HG02840 (cell line): ENCODE measurements around the gene TBC1D22A.

Source experiments
- ATAC-seq: cut with Tn5 transposase; IDR thresholded peaks from one replicate; pipeline ENCODE4 v1.9.1; 2021; ENCODE audit warnings: mild to moderate bottlenecking, moderate library complexity, moderate number of reproducible peaks; ENCODE audit not compliant: unreplicated experiment, low FRiP score

TBC1D22A gene

GRCh38 chr22:47076758-47077157 is 314.3 kb downstream of the TBC1D22A start:
- ATAC-seq = no peak

DNA sequence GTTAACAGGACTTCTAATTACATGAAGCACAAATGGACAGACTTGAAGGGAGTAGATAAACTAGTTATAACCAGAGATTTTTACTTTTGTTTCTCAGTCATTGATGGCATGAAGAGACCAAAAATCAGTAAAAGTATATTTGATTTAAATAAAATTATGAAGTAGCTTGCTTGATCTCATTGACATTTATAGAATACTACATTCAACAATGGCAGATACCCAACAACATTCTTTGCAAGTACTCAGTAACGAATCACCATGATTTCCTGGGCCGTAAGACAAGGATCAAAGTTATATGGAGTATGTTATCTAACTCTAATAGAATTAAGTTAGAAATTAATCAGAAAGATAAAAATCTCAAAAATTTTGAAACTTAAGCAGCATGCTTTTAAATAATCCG is 317.6 kb downstream of the TBC1D22A start:
- ATAC-seq = no peak

DNA sequence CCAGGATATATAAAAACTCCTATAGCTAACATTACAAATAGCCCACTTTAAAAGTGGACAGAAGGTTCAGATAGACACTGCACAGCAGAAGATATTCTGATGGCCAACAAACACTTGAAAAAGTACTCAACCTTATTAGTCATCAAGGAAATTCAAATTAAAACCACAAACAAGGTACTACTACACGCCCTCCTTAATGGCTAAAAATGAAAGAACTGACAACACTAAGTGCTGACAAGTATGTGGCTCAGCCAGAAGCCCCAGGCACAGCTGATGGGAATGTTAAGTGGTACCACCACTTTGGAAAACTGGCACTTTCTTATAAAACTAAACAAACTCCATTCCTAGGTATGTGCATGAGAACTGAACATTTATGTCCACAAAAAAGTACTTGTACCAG is 320.1 kb downstream of the TBC1D22A start:
- ATAC-seq = no peak

DNA sequence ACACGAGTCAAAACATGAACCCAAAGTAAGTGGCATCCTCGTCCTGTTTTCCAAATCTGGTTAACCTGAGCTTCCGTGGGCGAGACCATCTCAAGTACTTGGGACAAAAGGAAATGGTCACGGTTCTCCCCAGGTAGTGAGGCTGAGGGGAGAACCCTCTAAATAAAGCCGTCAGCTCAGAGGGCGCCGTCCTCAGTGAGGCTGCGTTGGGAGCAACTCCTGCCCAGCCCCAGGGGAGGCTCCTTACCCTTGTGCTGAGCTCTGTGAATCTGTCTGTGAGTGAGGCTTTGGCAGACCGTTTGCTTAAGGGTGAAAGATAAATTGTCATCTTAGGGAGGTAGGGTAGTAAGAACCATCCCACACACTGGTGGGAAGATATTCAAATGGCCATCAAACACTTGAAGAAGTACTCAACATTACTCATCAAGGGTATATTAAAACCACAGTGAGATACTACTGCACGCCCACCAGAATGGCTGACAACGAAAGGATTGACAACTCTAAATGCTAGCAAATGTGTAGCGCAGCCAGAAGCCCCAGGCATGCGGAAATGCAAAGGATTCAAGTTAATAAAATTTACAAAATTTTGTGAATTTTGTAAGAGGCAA is 321.0 kb downstream of the TBC1D22A start:
- ATAC-seq = no peak

DNA sequence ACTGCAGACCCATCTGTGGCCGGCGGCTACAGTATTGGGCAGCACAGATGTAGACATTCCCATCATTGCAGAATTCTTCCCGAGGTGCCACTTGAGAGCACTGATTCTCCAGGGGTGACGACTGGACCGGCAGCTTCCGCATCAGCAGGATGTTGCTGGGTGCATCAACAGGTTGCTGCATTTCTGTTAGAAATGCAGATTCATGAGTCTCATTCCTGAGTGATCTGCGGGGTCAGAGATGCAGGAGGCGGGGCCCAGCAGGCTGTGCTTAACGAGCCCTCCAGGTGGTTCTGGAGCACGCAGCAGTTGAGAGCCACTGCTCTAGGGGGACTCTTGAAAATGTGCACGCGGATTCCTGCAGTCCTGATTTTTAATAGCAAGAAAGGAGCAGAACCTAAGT is 321.8 kb downstream of the TBC1D22A start:
- no peak for ATAC-seq

DNA sequence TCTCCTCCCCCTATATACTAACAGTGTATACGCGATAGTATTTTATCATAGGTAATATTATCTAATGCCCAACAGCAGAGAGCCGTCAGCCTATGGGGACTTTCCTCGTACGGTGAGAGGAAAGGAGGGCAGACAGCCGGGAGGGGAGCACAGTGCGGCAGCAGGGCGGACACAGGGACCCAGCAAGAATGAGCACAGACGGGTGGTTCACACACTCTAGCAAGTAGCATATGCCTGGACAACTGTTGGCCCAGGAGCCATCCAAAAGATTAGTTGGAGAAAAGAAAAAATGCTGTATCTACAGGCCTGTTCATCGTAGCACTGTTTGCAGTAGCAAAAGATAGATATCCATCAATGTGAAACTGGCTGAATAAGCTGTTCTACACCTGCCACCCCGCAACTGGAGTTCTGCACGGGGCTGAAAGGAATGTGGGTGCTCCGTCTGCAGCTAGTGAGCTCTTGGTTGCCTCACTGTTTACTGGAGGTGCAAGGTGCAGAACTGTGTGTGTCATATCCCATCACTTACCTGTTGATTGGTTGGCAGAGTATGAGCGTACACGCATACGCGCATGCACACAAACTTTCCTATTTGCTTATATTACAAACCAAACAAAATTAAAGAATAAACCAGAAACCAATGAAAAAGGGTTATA is 324.3 kb downstream of the TBC1D22A start:
- no peak for ATAC-seq

GRCh38 chr22:47088480-47089158 is 326.2 kb downstream of the TBC1D22A start:
- ATAC-seq = no peak

GRCh38 chr22:47089374-47089773 is 326.9 kb downstream of the TBC1D22A start:
- ATAC-seq = no peak

DNA sequence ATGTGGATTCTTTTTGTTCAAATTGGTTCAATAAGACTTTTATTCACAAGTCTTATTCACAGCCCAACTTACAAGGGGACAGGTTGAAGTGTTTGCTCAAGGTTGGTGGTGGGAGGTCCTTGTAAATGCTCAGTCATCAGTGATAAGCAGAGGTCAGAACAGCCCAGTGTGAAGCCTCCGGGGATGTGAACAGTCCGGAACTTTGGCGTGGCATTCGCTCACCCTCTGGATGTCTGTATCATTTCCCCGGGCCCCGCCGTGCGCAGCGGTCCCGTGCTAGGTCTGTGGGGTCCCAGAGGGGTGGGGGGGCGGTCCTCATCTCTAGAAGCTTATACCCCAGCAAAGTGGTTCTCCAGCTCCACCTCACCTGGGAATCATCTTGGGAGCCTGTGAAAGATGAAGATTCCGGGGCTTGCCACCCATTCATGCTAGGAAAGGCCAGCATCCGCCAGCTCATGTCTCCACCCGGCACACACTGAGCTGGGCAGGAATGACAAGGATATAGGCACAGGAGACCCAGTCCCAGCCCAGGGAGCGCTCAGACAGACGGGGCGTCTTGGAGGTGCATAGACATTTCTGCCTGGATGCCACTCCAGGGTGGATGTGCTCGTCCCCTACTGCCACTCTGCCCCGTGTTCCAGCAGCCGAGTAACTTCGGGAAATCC is 327.5 kb downstream of the TBC1D22A start:
- ATAC-seq = no peak

- no peak for ATAC-seq
These were observed 328.3 kb downstream of the TBC1D22A start for GRCh38 chr22:47090591-47091245.

GRCh38 chr22:47091246-47091651 is 328.8 kb downstream of the TBC1D22A start:
- no peak for ATAC-seq

GRCh38 chr22:47091921-47092700 is 329.7 kb downstream of the TBC1D22A start:
- no peak for ATAC-seq

GRCh38 chr22:47092896-47093311 is 330.5 kb downstream of the TBC1D22A start:
- no peak for ATAC-seq

DNA sequence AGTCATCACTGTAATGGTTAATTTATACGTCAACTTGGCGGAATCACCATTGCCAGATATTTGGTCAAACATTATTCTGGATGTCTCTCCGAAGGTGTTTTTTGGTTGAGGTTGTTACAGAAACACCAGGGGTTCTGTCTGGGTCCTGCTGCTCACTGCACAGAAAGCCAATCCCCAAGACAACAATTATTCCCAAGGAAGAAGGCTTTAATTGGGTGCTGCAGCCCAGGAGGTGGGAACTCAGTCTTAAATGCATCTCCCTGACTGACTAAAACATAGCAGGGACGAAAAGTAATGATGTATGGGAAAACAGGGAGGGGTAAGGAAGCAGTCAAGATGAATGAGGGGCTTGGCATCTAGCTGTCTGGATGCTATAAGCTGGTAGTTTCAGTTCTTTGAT is 331.3 kb downstream of the TBC1D22A start:
- ATAC-seq = no peak

DNA sequence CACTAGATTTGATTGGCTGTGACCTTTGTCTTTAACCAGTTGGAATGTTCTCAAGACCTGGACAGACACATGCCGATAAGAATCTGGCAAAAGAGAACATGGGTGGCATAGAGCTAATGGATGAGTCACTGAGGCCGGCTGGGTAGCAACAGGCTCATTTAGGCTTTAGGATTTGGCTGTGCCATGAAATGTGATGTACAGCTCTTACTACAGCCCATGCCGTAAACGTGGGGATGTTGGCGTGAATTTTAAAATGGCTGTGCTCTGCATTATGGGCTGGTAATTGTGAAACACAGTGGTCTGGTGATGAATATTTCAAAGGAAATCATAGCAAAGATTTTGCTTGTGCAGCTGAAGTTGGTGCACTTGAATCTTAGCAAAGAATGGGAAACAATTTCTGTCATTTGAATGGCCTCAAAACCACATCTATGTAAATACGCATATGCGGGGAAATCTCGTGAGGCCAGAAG is 332.4 kb downstream of the TBC1D22A start:
- ATAC-seq = no peak

DNA sequence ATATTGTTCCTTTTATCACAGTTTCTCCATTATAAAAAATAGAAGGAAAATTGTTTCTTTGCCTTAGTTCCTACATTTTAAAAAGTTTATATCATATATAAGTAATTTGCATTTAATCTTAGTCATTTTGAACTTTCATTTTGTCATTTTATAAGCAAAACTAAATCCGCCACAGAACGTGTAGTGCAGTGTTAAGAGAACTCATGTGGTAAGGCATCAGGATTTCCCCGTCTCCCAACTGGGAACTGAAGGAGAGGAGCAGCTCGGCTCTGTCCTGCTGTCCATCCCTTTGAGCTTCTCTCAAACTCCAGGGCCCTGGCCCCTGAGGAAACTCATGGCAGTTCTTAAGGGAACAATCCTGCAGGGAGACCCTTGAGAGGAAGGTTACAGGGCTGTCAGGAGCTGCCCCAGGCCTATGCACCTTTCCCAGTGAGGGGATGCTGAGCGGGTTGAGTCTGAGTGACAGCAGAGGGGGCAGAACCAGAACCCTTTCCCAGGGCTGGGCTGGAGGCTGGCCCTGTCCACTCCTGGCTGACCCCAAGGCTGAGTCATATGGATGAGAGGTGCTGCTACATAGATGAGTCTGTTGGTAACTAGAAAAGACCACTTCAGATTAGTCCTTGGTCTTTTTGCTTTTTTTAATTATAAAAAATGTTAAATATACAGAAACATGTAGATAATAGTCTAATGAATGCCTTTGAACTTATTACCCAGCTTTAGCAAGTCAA is 333.1 kb downstream of the TBC1D22A start:
- ATAC-seq = no peak

DNA sequence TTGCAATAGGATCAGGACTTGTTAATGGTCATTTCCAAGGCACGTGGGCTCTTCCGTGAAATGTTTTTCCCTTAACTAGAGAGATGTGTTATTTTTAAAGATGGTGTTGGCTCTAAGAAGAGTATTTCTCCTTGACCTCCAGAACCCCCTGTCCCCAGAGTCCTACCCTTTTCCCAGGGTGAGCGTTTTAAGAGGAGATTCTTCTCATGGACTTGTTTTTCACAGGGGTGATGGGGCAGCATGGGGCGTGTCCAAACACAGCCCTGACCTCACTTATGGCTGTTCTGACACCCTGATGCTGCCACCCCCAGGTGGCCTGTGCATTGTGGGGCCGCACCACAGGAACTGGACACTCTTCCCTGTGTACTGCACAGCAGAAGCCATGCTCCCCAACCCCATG is 335.7 kb downstream of the TBC1D22A start:
- ATAC-seq = no peak

GRCh38 chr22:47098554-47098953 is 336.1 kb downstream of the TBC1D22A start:
- ATAC-seq = no peak

DNA sequence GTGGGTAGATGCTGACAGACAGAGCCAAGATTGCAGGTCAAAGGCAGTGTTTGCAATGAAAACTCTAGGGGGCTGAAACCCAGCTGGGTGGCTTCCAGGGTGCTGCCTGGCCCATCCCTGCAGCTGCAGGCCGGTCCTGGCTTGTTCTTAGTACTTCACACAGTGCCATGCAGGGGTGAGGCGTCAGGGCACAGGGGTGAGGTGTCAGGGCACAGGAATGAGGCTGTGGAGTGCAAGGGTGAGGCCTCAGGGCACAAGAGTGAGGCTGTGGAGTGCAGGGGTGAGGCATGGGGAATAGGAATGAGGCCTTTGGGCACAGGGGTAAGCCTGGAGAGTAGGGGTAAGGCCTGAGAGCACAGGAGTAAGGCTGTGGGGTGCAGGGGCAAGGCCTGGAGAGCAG is 337.6 kb downstream of the TBC1D22A start:
- ATAC-seq = no peak
